Lower leg skin (tissue), 4 donors: ENCODE measurements around the gene TMPRSS13. TPM values are rescaled to one million over a fixed set of nuclear protein-coding genes. Genes with fewer than 3 reads are reported as not detected.

ENCODE experiments used
- DNase-seq, 2 donors: peaks; one replicate each; pipeline ENCODE4 v3.0.0-alpha.2; 2019; ENCODE audit warnings: low spot score in 2 of 2
- H3K4me3 ChIP-seq: fragments of 200-600 bp; sonication (generic); 2 replicates; pipeline ENCODE4 v1.5.1; 2017; ENCODE audit warnings: mild to moderate bottlenecking, low read depth; ENCODE audit not compliant: poor library complexity, severe bottlenecking
- CTCF ChIP-seq, 3 donors: fragments of 450-650 bp; IDR thresholded peaks; one replicate each; pipeline ENCODE4 v1.5.1; 2016; ENCODE audit warnings: antibody characterized with exemption in 3 of 3, mild to moderate bottlenecking in 3 of 3, moderate library complexity in 2 of 3
- POLR2A ChIP-seq, 2 donors: fragments of 450-650 bp; IDR thresholded peaks; one replicate each; pipeline ENCODE4 v1.6.1; 2016 to 2017; ENCODE audit warnings: antibody characterized with exemption in 2 of 2, mild to moderate bottlenecking in 1 of 2, moderate library complexity in 1 of 2
- WGBS, 2 donors: methylation state at CpG; one replicate each; pipeline ENCODE4 v1.1.5; 2018; 5-methylcytosine and 5-hydroxymethylcytosine counted together
- intact Hi-C: fragments of 100-400 bp; cut with DNase I; formaldehyde crosslinking; loops from one replicate; pipeline ENCODE4 v1.15.0; 2023; ENCODE audit warnings: low total_unique reads
- total RNA-seq, 4 donors: library from RNA; depleted of rRNA; stranded (reverse); fragments of >200 nt; gene quantifications; one replicate each; pipeline ENCODE4 v1.1.0, GENCODE V29; 2016

TMPRSS13 gene
- total RNA-seq, 4 donors from 2014 or later, result 100 to 171 (median 127) TPM

GRCh38 chr11:117946842-117947526 lies 17.8 kb upstream of the TMPRSS13 start:
- intact Hi-C loops, result loop anchor here (10.0 kb wide), 1 partner anchor 108 kb away; no protein-coding TSS in a partner anchor
- no peak for TF ChIP-seq POLR2A (IDR thresholded peaks at IDR 0.05)
- peak in 1 of 3 donors; percentile 95 for TF ChIP-seq CTCF (IDR thresholded peaks at IDR 0.05)
- 34 to 35% methylated on average over 7 of the region's 7 CpGs for WGBS, 2 donors
- DNase-seq, result peak; percentile 83 to 97
- no peak overlapping the region for H3K4me3 ChIP-seq

GRCh38 chr11:117946156-117946841 lies 17.1 kb upstream of the TMPRSS13 start:
- 70 to 76% methylated on average over 5 of the region's 5 CpGs for WGBS, 2 donors
- intact Hi-C loops, result loop anchor here (10.0 kb wide), 1 partner anchor 109 kb away; no protein-coding TSS in a partner anchor
- TF ChIP-seq POLR2A (IDR thresholded peaks at IDR 0.05), result no peak
- no peak overlapping the region for H3K4me3 ChIP-seq
- no peak for DNase-seq

GRCh38 chr11:117945047-117945810 lies 16.0 kb upstream of the TMPRSS13 start:
- no peak overlapping the region for H3K4me3 ChIP-seq
- 52 to 57% methylated on average over 7 of the region's 7 CpGs for WGBS, 2 donors
- no peak for DNase-seq
- intact Hi-C loops, result loop anchor here (10.0 kb wide), 1 partner anchor 110 kb away; no protein-coding TSS in a partner anchor
- TF ChIP-seq CTCF (IDR thresholded peaks at IDR 0.05), result no peak
- TF ChIP-seq POLR2A (IDR thresholded peaks at IDR 0.05), result no peak

- peak in 1 of 2 donors; percentile 43 for DNase-seq
- no peak overlapping the region for H3K4me3 ChIP-seq
- 77 to 82% methylated on average over 5 of the region's 5 CpGs for WGBS, 2 donors
- TF ChIP-seq POLR2A (IDR thresholded peaks at IDR 0.05) (no peak), CTCF (IDR thresholded peaks at IDR 0.05) (no peak)
- intact Hi-C loops, result loop anchor here (10.0 kb wide), 1 partner anchor 110 kb away; no protein-coding TSS in a partner anchor
These were observed 15.4 kb upstream of the TMPRSS13 start for GRCh38 chr11:117944554-117944953.

- intact Hi-C loops, result loop anchor here (10.0 kb wide), 1 partner anchor 113 kb away; no protein-coding TSS in a partner anchor
- 85 to 87% methylated on average over 6 of the region's 6 CpGs for WGBS, 2 donors
- H3K4me3 ChIP-seq, result no peak overlapping the region
- DNase-seq, result peak; percentile 4 to 40
- no peak for TF ChIP-seq POLR2A (IDR thresholded peaks at IDR 0.05)
- TF ChIP-seq CTCF (IDR thresholded peaks at IDR 0.05), result no peak
These were observed 12.9 kb upstream of the TMPRSS13 start for GRCh38 chr11:117941976-117942654.
